Measurements from ENCODE around the gene METRNL.

Gene METRNL

GRCh38 chr17:83036193-83036592, 43.2 kb upstream of the METRNL start:
- Histone ChIP-seq H3K27me3 (ENCODE audit: control insufficient read depth, low read length) (no peaks in the 10 kb centered on the region), H3K4me1 (ENCODE audit: control insufficient read depth, low read length) (no peaks in the 10 kb centered on the region), H3K4me2 (ENCODE audit: low read length) (no peak overlapping the region), H3K36me3 (ENCODE audit: control insufficient read depth, low read length) (peaks cover 33% of the 10 kb centered on the region), H4K20me1 (ENCODE audit: control insufficient read depth, insufficient read depth, low read depth, low read length) (no peaks in the 10 kb centered on the region), H3K27ac (ENCODE audit: low read depth, low read length) (no peak overlapping the region), H3F3A (ENCODE audit: control insufficient read depth, insufficient read depth) (no peaks in the 10 kb centered on the region), H3K79me2 (ENCODE audit: control insufficient read depth, low read length) (no peaks in the 10 kb centered on the region), H3K4me3 (ENCODE audit: low read length) (no peak overlapping the region), H3K9me2 (replicated peaks; ENCODE audit: control insufficient read depth, low read length) (no peaks in the 10 kb centered on the region), H3K9me3 (ENCODE audit: control insufficient read depth, insufficient read depth, low read length) (peaks cover 7% of the 10 kb centered on the region)
- TF ChIP-seq CTCF (IDR thresholded peaks at IDR 0.05; ENCODE audit: low read depth, low read length, poor library complexity, severe bottlenecking) (no peak), EZH2phosphoT487 (IDR thresholded peaks at IDR 0.05; ENCODE audit: borderline replicate concordance, low read length) (no peak)

GRCh38 chr17:83036666-83037065, 42.7 kb upstream of the METRNL start:
- Histone ChIP-seq H3K79me2 (ENCODE audit: control insufficient read depth, low read length) (no peaks in the 10 kb centered on the region), H3K9me2 (replicated peaks; ENCODE audit: control insufficient read depth, low read length) (no peaks in the 10 kb centered on the region), H3K4me3 (ENCODE audit: low read length) (no peak overlapping the region), H3K27ac (ENCODE audit: low read depth, low read length) (no peak overlapping the region), H4K20me1 (ENCODE audit: control insufficient read depth, insufficient read depth, low read depth, low read length) (no peaks in the 10 kb centered on the region), H3K9me3 (ENCODE audit: control insufficient read depth, insufficient read depth, low read length) (peaks cover 12% of the 10 kb centered on the region), H3K4me1 (ENCODE audit: control insufficient read depth, low read length) (no peaks in the 10 kb centered on the region), H3K4me2 (ENCODE audit: low read length) (no peak overlapping the region), H3F3A (ENCODE audit: control insufficient read depth, insufficient read depth) (no peaks in the 10 kb centered on the region), H3K36me3 (ENCODE audit: control insufficient read depth, low read length) (peaks cover 38% of the 10 kb centered on the region), H3K27me3 (ENCODE audit: control insufficient read depth, low read length) (no peaks in the 10 kb centered on the region)
- TF ChIP-seq CTCF (IDR thresholded peaks at IDR 0.05; ENCODE audit: low read depth, low read length, poor library complexity, severe bottlenecking) = no peak
- no peak for TF ChIP-seq EZH2phosphoT487 (IDR thresholded peaks at IDR 0.05; ENCODE audit: borderline replicate concordance, low read length)

- Histone ChIP-seq H4K20me1 (ENCODE audit: control insufficient read depth, insufficient read depth, low read depth, low read length) (no peaks in the 10 kb centered on the region), H3K4me1 (ENCODE audit: control insufficient read depth, low read length) (no peaks in the 10 kb centered on the region), H3K4me2 (ENCODE audit: low read length) (no peak overlapping the region), H3K36me3 (ENCODE audit: control insufficient read depth, low read length) (peaks cover 44% of the 10 kb centered on the region), H3K79me2 (ENCODE audit: control insufficient read depth, low read length) (no peaks in the 10 kb centered on the region), H3K4me3 (ENCODE audit: low read length) (no peak overlapping the region), H3K9me2 (replicated peaks; ENCODE audit: control insufficient read depth, low read length) (no peaks in the 10 kb centered on the region), H3F3A (ENCODE audit: control insufficient read depth, insufficient read depth) (no peaks in the 10 kb centered on the region), H3K9me3 (ENCODE audit: control insufficient read depth, insufficient read depth, low read length) (peaks cover 18% of the 10 kb centered on the region), H3K27me3 (ENCODE audit: control insufficient read depth, low read length) (no peaks in the 10 kb centered on the region), H3K27ac (ENCODE audit: low read depth, low read length) (no peak overlapping the region)
- TF ChIP-seq CTCF (IDR thresholded peaks at IDR 0.05; ENCODE audit: low read depth, low read length, poor library complexity, severe bottlenecking) = no peak
- no peak for TF ChIP-seq EZH2phosphoT487 (IDR thresholded peaks at IDR 0.05; ENCODE audit: borderline replicate concordance, low read length)
Observed at GRCh38 chr17:83037084-83037873, 42.1 kb upstream of the METRNL start.
